Hematopoietic multipotent progenitor cell treated with erythropoietin and hydrocortisone succinate and interleukin-3 and kit ligand, for 6 days (in vitro differentiated cells): ENCODE results near the gene LLGL2.

ENCODE experiments used
- DNase-seq: peaks from one replicate; pipeline ENCODE4 v3.0.0-alpha.2; 2015

LLGL2 gene

GRCh38 chr17:75619506-75620431, 94.3 kb downstream of the LLGL2 start:
- DNase-seq = peak; percentile 61

- no peak for DNase-seq
Observed at GRCh38 chr17:75621489-75621888, 96.0 kb downstream of the LLGL2 start.

GRCh38 chr17:75622076-75622475, 96.6 kb downstream of the LLGL2 start:
- DNase-seq = no peak

- DNase-seq = no peak
Observed at GRCh38 chr17:75622771-75623273, 97.3 kb downstream of the LLGL2 start.

- no peak for DNase-seq
Observed at GRCh38 chr17:75623386-75623785, 97.9 kb downstream of the LLGL2 start.

GRCh38 chr17:75624021-75624420, 98.5 kb downstream of the LLGL2 start:
- no peak for DNase-seq
